B cell (primary cell): ENCODE results near the gene MYH3. TPM values are rescaled to one million over a fixed set of nuclear protein-coding genes. Genes with fewer than 3 reads are reported as not detected.

Source experiments
- ATAC-seq: fragments of 200-7000 bp; cut with Tn5 transposase; one replicate; pipeline ENCODE4 v1.10.0; 2021; ENCODE audit warnings: low read depth, mild to moderate bottlenecking, moderate number of reproducible peaks, moderate library complexity
- CTCF ChIA-PET: fragments of 350-600 bp; sonication (Branson Sonifier 250); formaldehyde crosslinking; loops from one replicate; lab custom pipeline; 2021; ENCODE audit warnings: antibody characterized with exemption, inconsistent platforms; lab: Charles Lee
- POLR2A ChIA-PET: fragments of 350-600 bp; sonication (Branson Sonifier 250); formaldehyde crosslinking; loops from one replicate; lab custom pipeline; 2021; ENCODE audit warnings: antibody characterized with exemption; lab: Charles Lee
- DNase-seq: peaks from one replicate; pipeline ENCODE4 v3.0.0; 2013
- H2AFZ ChIP-seq: 2 replicates; pipeline ENCODE4 v1.6.1; 2012; ENCODE audit warnings: mild to moderate bottlenecking, low read depth, low read length; ENCODE audit not compliant: insufficient read depth, poor library complexity, severe bottlenecking
- H3K27ac ChIP-seq, 2 donors: 1 replicate in 1 of 2; 2 replicates in 1 of 2; pipeline ENCODE4 v1.5.1; 2012 to 2013; ENCODE audit warnings: low read length in 2 of 2, mild to moderate bottlenecking in 2 of 2, moderate library complexity in 1 of 2
- H3K27me3 ChIP-seq, 4 experiments: fragments of 200-600 bp in 1 of 4; sonication (generic) in 1 of 4; replicated peaks in 1 of 4; 1 replicate in 2 of 4; 2 replicates in 2 of 4; pipeline versions ENCODE4 v1.6.1 to v1.7.0; 2013 to 2016; ENCODE audit warnings: low read length in 3 of 4, mild to moderate bottlenecking in 2 of 4, mixed read lengths in 1 of 4, moderate library complexity in 1 of 4; ENCODE audit not compliant: insufficient read depth in 4 of 4, control insufficient read depth in 3 of 4; ENCODE audit errors: control extremely low read depth in 1 of 4
- H3K36me3 ChIP-seq, 2 experiments: replicated peaks in 1 of 2; 1 replicate in 1 of 2; 2 replicates in 1 of 2; pipeline versions ENCODE4 v1.6.1 to v1.7.1; 2013; ENCODE audit warnings: low read length in 1 of 2; ENCODE audit not compliant: insufficient read depth in 2 of 2, control insufficient read depth in 1 of 2; ENCODE audit errors: control extremely low read depth in 1 of 2, extremely low read depth in 1 of 2
- H3K4me1 ChIP-seq, 2 donors: fragments of 200-600 bp in 1 of 2; sonication (generic) in 1 of 2; 1 replicate in 1 of 2; 2 replicates in 1 of 2; pipeline versions ENCODE4 v1.5.1 to v1.6.1; 2013 to 2017; ENCODE audit warnings: low read length in 2 of 2; ENCODE audit not compliant: control insufficient read depth in 2 of 2, insufficient read depth in 2 of 2
- H3K4me2 ChIP-seq: replicated peaks from 2 replicates; pipeline ENCODE3; 2012; ENCODE audit warnings: mild to moderate bottlenecking, low read depth, low read length; ENCODE audit not compliant: poor library complexity, severe bottlenecking
- H3K4me3 ChIP-seq, 5 experiments: fragments of 200-600 bp in 1 of 5; sonication (generic) in 1 of 5; 1 replicate in 3 of 5; 2 replicates in 2 of 5; pipeline versions ENCODE4 v1.5.1 to v1.7.0; 2011 to 2016; ENCODE audit warnings: low read length in 4 of 5, mild to moderate bottlenecking in 4 of 5, low read depth in 2 of 5, control low read depth in 1 of 5, moderate library complexity in 1 of 5; ENCODE audit not compliant: insufficient read depth in 1 of 5; ENCODE audit errors: control extremely low read depth in 1 of 5, extremely low read depth in 1 of 5
- H3K79me2 ChIP-seq: fragments of 200-600 bp; sonication (generic); one replicate; pipeline ENCODE4 v1.6.0; 2016; ENCODE audit warnings: low read length; ENCODE audit not compliant: control insufficient read depth, insufficient read depth
- H3K9ac ChIP-seq: fragments of 200-600 bp; sonication (generic); 2 replicates; pipeline ENCODE4 v1.6.1; 2017; ENCODE audit warnings: mild to moderate bottlenecking, low read length, moderate library complexity
- H3K9me3 ChIP-seq, 3 donors: one replicate each; pipeline versions ENCODE4 v1.6.1 to v1.7.1; 2013; ENCODE audit warnings: low read length in 2 of 3; ENCODE audit not compliant: control insufficient read depth in 2 of 3, insufficient read depth in 1 of 3; ENCODE audit errors: control extremely low read depth in 1 of 3
- H4K20me1 ChIP-seq: 2 replicates; pipeline ENCODE4 v1.6.0; 2012; ENCODE audit warnings: mild to moderate bottlenecking, low read length; ENCODE audit not compliant: insufficient read depth, control insufficient read depth, poor library complexity, severe bottlenecking
- H3K27ac Mint-ChIP-seq: one replicate; pipeline ENCODE4 v1.8.0; 2021; ENCODE audit warnings: mixed read lengths
- H3K27me3 Mint-ChIP-seq: one replicate; pipeline ENCODE4 v1.8.0; 2021; ENCODE audit warnings: mixed read lengths
- H3K4me1 Mint-ChIP-seq: one replicate; pipeline ENCODE4 v1.8.0; 2021; ENCODE audit warnings: mixed read lengths
- H3K4me3 Mint-ChIP-seq: one replicate; pipeline ENCODE4 v1.8.0; 2021; ENCODE audit warnings: mixed read lengths
- H3K9me3 Mint-ChIP-seq: one replicate; pipeline ENCODE4 v1.8.0; 2022; ENCODE audit warnings: mixed read lengths; ENCODE audit not compliant: insufficient read depth
- CTCF ChIP-seq: fragments of 200-600 bp; IDR thresholded peaks from one replicate; pipeline ENCODE4 v1.8.0; 2022; ENCODE audit warnings: antibody characterized with exemption, mild to moderate bottlenecking
- EZH2 ChIP-seq: IDR thresholded peaks from 2 replicates; pipeline ENCODE4 v1.6.1; 2012; ENCODE audit warnings: borderline replicate concordance, low read depth, mild to moderate bottlenecking, moderate library complexity, low read length; ENCODE audit not compliant: insufficient read depth, poor library complexity, severe bottlenecking
- WGBS: methylation state at CpG from one replicate; pipeline ENCODE4 v1.1.5; 2013; ENCODE audit warnings: missing lambda C conversion rate; ENCODE audit not compliant: insufficient coverage; 5-methylcytosine and 5-hydroxymethylcytosine counted together
- intact Hi-C: fragments of 100-400 bp; cut with micrococcal nuclease; formaldehyde crosslinking; loops from one replicate; pipeline ENCODE4 v1.10.0; 2022
- polyA plus RNA-seq: library from polyadenylated mRNA; depleted of rRNA; stranded (reverse); fragments of >200 nt; gene quantifications from 2 replicates; pipeline ENCODE4 v1.2.3, GENCODE V29; 2012
- total RNA-seq, 2 donors: library from RNA; stranded (reverse); fragments of 120-200 nt in 1 of 2; gene quantifications; 1 replicate in 1 of 2; 2 replicates in 1 of 2; pipeline versions ENCODE4 v1.2.3 to v1.2.4, GENCODE V29; 2013 to 2022

Gene MYH3
- total and polyA plus RNA-seq, 2 donors (not counting 1 experiment from before 2014, with no cell fraction given) = 9.4 to 10.9 TPM

DNA sequence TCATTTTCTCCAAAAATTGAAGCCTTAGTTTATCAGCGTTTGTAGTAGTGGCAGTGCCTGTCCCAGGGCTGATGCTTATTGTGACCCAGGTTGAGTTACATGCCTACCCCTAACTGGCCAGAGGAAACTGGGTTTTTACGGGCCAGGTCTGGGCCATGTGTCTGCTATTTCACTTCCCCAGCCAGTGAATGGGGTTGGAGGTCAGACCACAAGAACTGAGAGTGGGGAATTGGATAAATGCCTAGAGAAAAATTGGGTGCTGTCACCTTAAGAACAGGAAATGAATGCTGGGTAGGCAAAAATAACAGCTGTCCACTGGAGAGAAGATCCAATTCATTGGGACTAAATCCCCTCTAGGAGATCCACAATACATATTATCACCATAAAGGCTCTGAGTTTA is 45.5 kb upstream of the MYH3 start:
- Histone ChIP-seq H3K4me3 (no peak overlapping the region), H3K4me2 (no peak overlapping the region), H3K27ac (peak overlapping the region in 1 of 2 donors; percentile 54), H3K36me3 (peaks cover 8 to 29% of the 10 kb centered on the region in 2 experiments), H2AFZ (no peak overlapping the region), H3K9me3 (no peaks in the 10 kb centered on the region), H3K79me2 (peaks cover 84% of the 10 kb centered on the region), H3K9ac (no peak overlapping the region), H4K20me1 (no peaks in the 10 kb centered on the region), H3K27me3 (no peaks in the 10 kb centered on the region), H3K4me1 (peaks cover 26 to 38% of the 10 kb centered on the region in 2 donors)
- Mint-ChIP-seq H3K4me3 (peak overlapping the region; percentile 5), H3K27ac (peak overlapping the region; percentile 72), H3K9me3 (no peaks in the 10 kb centered on the region), H3K4me1 (peaks cover 50% of the 10 kb centered on the region), H3K27me3 (no peaks in the 10 kb centered on the region)
- 21% methylated on average over 2 of the region's 2 CpGs for WGBS
- ATAC-seq = no peak
- no peak for DNase-seq
- POLR2A ChIA-PET = no interaction called here
- intact Hi-C loops = no loop called here
- CTCF ChIA-PET = interaction anchor here (0.6 kb wide), 1 partner anchor 241 kb away, joined by 3 read pairs; no protein-coding TSS in a partner anchor
- TF ChIP-seq EZH2 = no peak
- no peak for TF ChIP-seq CTCF

- Mint-ChIP-seq H3K27me3 (no peaks in the 10 kb centered on the region), H3K27ac (peak overlapping the region; percentile 86), H3K4me3 (peak overlapping the region; percentile 79), H3K4me1 (peaks cover 54% of the 10 kb centered on the region), H3K9me3 (no peaks in the 10 kb centered on the region)
- no CpG with 5 or more reads among the region's 1 CpG for WGBS
- POLR2A ChIA-PET = no interaction called here
- Histone ChIP-seq H3K4me2 (peak overlapping the region; percentile 90), H3K4me3 (peak overlapping the region in 1 of 5 experiments; percentile 46), H4K20me1 (no peaks in the 10 kb centered on the region), H3K79me2 (peaks cover 91% of the 10 kb centered on the region), H3K9ac (peak overlapping the region; percentile 38), H3K27me3 (no peaks in the 10 kb centered on the region), H3K9me3 (no peaks in the 10 kb centered on the region), H3K4me1 (peaks cover 32 to 51% of the 10 kb centered on the region in 2 donors), H3K27ac (peak overlapping the region; percentile 37 to 78), H2AFZ (peak overlapping the region; percentile 50), H3K36me3 (peaks cover 3 to 9% of the 10 kb centered on the region in 2 experiments)
- TF ChIP-seq CTCF (no peak), EZH2 (no peak)
- intact Hi-C loops = loop anchor here (5.0 kb wide), 1 partner anchor 1297 kb away; the partner anchor contains the start of gene ZNF18
- CTCF ChIA-PET = interaction anchor here (0.7 to 1.3 kb wide), 3 partner anchors 28 to 145 kb away, joined by 3 to 4 read pairs (median 4); no protein-coding TSS in a partner anchor
- peak; percentile 38 for DNase-seq
- ATAC-seq = no peak
These were observed 42.7 kb upstream of the MYH3 start for GRCh38 chr17:10699856-10700255.
